ENCODE results near the gene OPHN1.

OPHN1 gene

DNA sequence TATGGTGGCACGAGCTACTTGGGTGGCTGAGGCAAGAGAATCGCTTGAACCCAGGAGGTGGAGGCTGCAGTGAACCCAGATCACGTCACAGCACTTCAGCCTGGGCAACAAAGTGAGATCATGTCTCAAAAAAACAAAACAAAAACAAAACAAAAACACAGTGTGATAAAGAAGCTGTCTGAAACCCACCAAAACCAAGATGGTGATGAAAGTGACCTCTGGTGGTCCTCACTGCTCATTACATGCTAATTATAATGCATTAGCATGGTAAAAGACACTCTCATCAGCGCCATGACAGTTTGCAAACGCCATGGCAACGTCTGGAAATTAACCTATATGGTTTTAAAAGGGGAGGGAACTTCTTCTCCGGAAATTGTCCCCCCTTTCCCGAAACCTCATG, 29.4 kb upstream of the OPHN1 start:
- H2BK12ac ChIP-seq (ENCODE audit: low read length), result peak overlapping the region; percentile 58
- no peak overlapping the region for H4K91ac ChIP-seq (ENCODE audit: low read depth, low read length)
- peak; percentile 38 to 60 for DNase-seq
- H3K4me1 ChIP-seq (ENCODE audit: control insufficient read depth in 1 of 2, insufficient read depth in 2 of 2, low read length in 2 of 2), result peaks cover 0 to 2% of the 10 kb centered on the region in 2 experiments
- no peaks in the 10 kb centered on the region for H3K36me3 ChIP-seq (ENCODE audit: control insufficient read depth in 1 of 2, insufficient read depth in 2 of 2, low read length in 2 of 2)
- H3K4me2 ChIP-seq (ENCODE audit: low read length), result no peak overlapping the region
- peak overlapping the region; percentile 43 for H4K12ac ChIP-seq (ENCODE audit: low read depth, low read length)
- H2AFZ ChIP-seq (ENCODE audit: insufficient read depth, low read length, poor library complexity), result no peak overlapping the region
- H3K79me1 ChIP-seq (ENCODE audit: low read length), result no peaks in the 10 kb centered on the region
- H2BK120ac ChIP-seq (ENCODE audit: insufficient read depth, low read length, poor library complexity), result peak overlapping the region; percentile 72
- no peak overlapping the region for H3K4me3 ChIP-seq (ENCODE audit: low read depth, low read length)
- no peak overlapping the region for H3K18ac ChIP-seq (ENCODE audit: low read length)
- H3K9me3 ChIP-seq (ENCODE audit: insufficient read depth, low read depth, low read length), result no peaks in the 10 kb centered on the region
- no peak overlapping the region for H2BK5ac ChIP-seq (ENCODE audit: low read depth, low read length, poor library complexity)
- H3K4ac ChIP-seq (ENCODE audit: low read depth, low read length), result no peak overlapping the region
- H3K14ac ChIP-seq (ENCODE audit: low read length), result peak overlapping the region; percentile 66
- no CpG with 5 or more reads among the region's 8 CpGs for WGBS (ENCODE audit: extremely low coverage, insufficient coverage, insufficient read length)
- H3K27ac ChIP-seq (ENCODE audit: low read depth, low read length), result no peak overlapping the region
- H2AK5ac ChIP-seq (ENCODE audit: low read length), result no peak overlapping the region
- no peak overlapping the region for H3K9ac ChIP-seq (ENCODE audit: low read length)
- no peak overlapping the region for H4K8ac ChIP-seq (ENCODE audit: low read depth, low read length)
- H3K23ac ChIP-seq (ENCODE audit: low read length), result no peak overlapping the region
- no peaks in the 10 kb centered on the region for H3K27me3 ChIP-seq (ENCODE audit: insufficient read depth, low read length)
- H3K79me2 ChIP-seq (ENCODE audit: control insufficient read depth, insufficient read depth, low read length, poor library complexity), result no peaks in the 10 kb centered on the region

DNA sequence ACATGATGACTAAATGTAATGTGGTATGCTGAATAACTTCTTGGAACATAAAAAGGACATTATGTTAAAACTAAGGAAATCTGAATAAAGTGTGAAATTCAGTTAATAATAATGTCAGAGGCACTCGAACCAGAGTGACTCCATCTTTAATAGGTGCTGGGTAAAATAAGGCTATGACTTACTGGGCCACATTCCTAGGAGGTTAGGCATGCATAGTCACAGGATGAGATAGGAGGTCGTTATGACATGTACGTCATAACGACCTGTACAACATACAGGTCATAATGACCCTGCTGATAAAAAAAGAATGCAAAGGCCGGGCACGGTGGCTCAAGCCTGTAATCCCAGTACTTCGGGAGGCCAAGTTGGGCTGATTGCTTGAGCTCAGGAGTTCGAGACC, 28.9 kb upstream of the OPHN1 start:
- peak; percentile 66 to 85 for DNase-seq
- no peak overlapping the region for H2BK12ac ChIP-seq (ENCODE audit: low read length)
- peaks cover 0 to 2% of the 10 kb centered on the region in 2 experiments for H3K4me1 ChIP-seq (ENCODE audit: control insufficient read depth in 1 of 2, insufficient read depth in 2 of 2, low read length in 2 of 2)

GRCh38 chrX:68461576-68461975, 28.3 kb upstream of the OPHN1 start:
- Histone ChIP-seq H3K27me3 (ENCODE audit: insufficient read depth, low read length) (no peaks in the 10 kb centered on the region), H3K4ac (ENCODE audit: low read depth, low read length) (no peak overlapping the region), H2AFZ (ENCODE audit: insufficient read depth, low read length, poor library complexity) (no peak overlapping the region), H3K9ac (ENCODE audit: low read length) (no peak overlapping the region), H2AK5ac (ENCODE audit: low read length) (no peak overlapping the region), H2BK120ac (ENCODE audit: insufficient read depth, low read length, poor library complexity) (no peak overlapping the region), H3K4me1 (ENCODE audit: control insufficient read depth in 1 of 2, insufficient read depth in 2 of 2, low read length in 2 of 2) (peaks cover 0 to 2% of the 10 kb centered on the region in 2 experiments), H3K4me2 (ENCODE audit: low read length) (no peak overlapping the region), H2BK12ac (ENCODE audit: low read length) (no peak overlapping the region), H3K9me3 (ENCODE audit: insufficient read depth, low read depth, low read length) (no peaks in the 10 kb centered on the region), H4K12ac (ENCODE audit: low read depth, low read length) (no peak overlapping the region), H2BK5ac (ENCODE audit: low read depth, low read length, poor library complexity) (no peak overlapping the region), H3K18ac (ENCODE audit: low read length) (no peak overlapping the region), H3K79me1 (ENCODE audit: low read length) (no peaks in the 10 kb centered on the region), H3K27ac (ENCODE audit: low read depth, low read length) (no peak overlapping the region), H3K23ac (ENCODE audit: low read length) (no peak overlapping the region), H3K4me3 (ENCODE audit: low read depth, low read length) (no peak overlapping the region), H3K14ac (ENCODE audit: low read length) (no peak overlapping the region), H3K36me3 (ENCODE audit: control insufficient read depth in 1 of 2, insufficient read depth in 2 of 2, low read length in 2 of 2) (no peaks in the 10 kb centered on the region), H3K79me2 (ENCODE audit: control insufficient read depth, insufficient read depth, low read length, poor library complexity) (no peaks in the 10 kb centered on the region), H4K8ac (ENCODE audit: low read depth, low read length) (no peak overlapping the region), H4K91ac (ENCODE audit: low read depth, low read length) (no peak overlapping the region)
- peak in 1 of 2 donors; percentile 43 for DNase-seq

More for the DNA sequence above, 28.9 kb upstream of the OPHN1 start:
- Histone ChIP-seq H3K23ac (ENCODE audit: low read length) (no peak overlapping the region), H3K27me3 (ENCODE audit: insufficient read depth, low read length) (no peaks in the 10 kb centered on the region), H4K8ac (ENCODE audit: low read depth, low read length) (no peak overlapping the region), H2AK5ac (ENCODE audit: low read length) (no peak overlapping the region), H3K9ac (ENCODE audit: low read length) (no peak overlapping the region), H4K12ac (ENCODE audit: low read depth, low read length) (peak overlapping the region; percentile 43), H3K4me2 (ENCODE audit: low read length) (no peak overlapping the region), H3K79me2 (ENCODE audit: control insufficient read depth, insufficient read depth, low read length, poor library complexity) (no peaks in the 10 kb centered on the region), H3K79me1 (ENCODE audit: low read length) (no peaks in the 10 kb centered on the region), H2BK5ac (ENCODE audit: low read depth, low read length, poor library complexity) (no peak overlapping the region), H2BK120ac (ENCODE audit: insufficient read depth, low read length, poor library complexity) (no peak overlapping the region), H2AFZ (ENCODE audit: insufficient read depth, low read length, poor library complexity) (no peak overlapping the region), H3K36me3 (ENCODE audit: control insufficient read depth in 1 of 2, insufficient read depth in 2 of 2, low read length in 2 of 2) (no peaks in the 10 kb centered on the region), H3K18ac (ENCODE audit: low read length) (no peak overlapping the region), H3K4ac (ENCODE audit: low read depth, low read length) (no peak overlapping the region), H3K4me3 (ENCODE audit: low read depth, low read length) (no peak overlapping the region), H3K14ac (ENCODE audit: low read length) (no peak overlapping the region), H3K27ac (ENCODE audit: low read depth, low read length) (no peak overlapping the region), H3K9me3 (ENCODE audit: insufficient read depth, low read depth, low read length) (no peaks in the 10 kb centered on the region), H4K91ac (ENCODE audit: low read depth, low read length) (no peak overlapping the region)
- WGBS (ENCODE audit: extremely low coverage, insufficient coverage, insufficient read length), result no CpG with 5 or more reads among the region's 8 CpGs

DNA sequence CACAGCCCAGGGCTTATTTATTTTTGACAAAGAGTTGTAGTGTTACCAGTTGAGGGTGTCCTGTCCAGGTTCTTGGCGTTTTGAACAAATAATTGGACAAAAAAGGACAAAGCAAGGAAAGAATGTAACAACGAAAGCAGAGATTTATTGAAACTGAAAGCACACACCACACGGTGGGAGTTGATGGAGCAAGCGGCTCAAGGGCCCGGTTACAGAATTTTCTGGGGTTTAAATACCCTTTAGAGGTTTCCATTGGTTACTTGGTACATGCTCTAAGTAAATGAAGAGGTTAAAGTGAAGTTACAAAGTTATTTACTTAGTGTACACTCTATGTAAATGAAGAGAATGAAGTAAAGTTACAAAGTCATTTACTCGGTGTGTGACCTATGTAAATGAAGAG, 27.8 kb upstream of the OPHN1 start:
- Histone ChIP-seq H3K4me2 (ENCODE audit: low read length) (no peak overlapping the region), H3K27ac (ENCODE audit: low read depth, low read length) (no peak overlapping the region), H3K23ac (ENCODE audit: low read length) (no peak overlapping the region), H3K4me3 (ENCODE audit: low read depth, low read length) (no peak overlapping the region), H2BK5ac (ENCODE audit: low read depth, low read length, poor library complexity) (no peak overlapping the region), H3K9me3 (ENCODE audit: insufficient read depth, low read depth, low read length) (no peaks in the 10 kb centered on the region), H3K79me1 (ENCODE audit: low read length) (no peaks in the 10 kb centered on the region), H4K91ac (ENCODE audit: low read depth, low read length) (no peak overlapping the region), H2AFZ (ENCODE audit: insufficient read depth, low read length, poor library complexity) (no peak overlapping the region), H3K4ac (ENCODE audit: low read depth, low read length) (no peak overlapping the region), H3K36me3 (ENCODE audit: control insufficient read depth in 1 of 2, insufficient read depth in 2 of 2, low read length in 2 of 2) (no peaks in the 10 kb centered on the region), H4K8ac (ENCODE audit: low read depth, low read length) (no peak overlapping the region), H4K12ac (ENCODE audit: low read depth, low read length) (no peak overlapping the region), H3K4me1 (ENCODE audit: control insufficient read depth in 1 of 2, insufficient read depth in 2 of 2, low read length in 2 of 2) (peaks cover 0 to 2% of the 10 kb centered on the region in 2 experiments), H2BK12ac (ENCODE audit: low read length) (no peak overlapping the region), H2AK5ac (ENCODE audit: low read length) (no peak overlapping the region), H3K27me3 (ENCODE audit: insufficient read depth, low read length) (no peaks in the 10 kb centered on the region), H2BK120ac (ENCODE audit: insufficient read depth, low read length, poor library complexity) (no peak overlapping the region), H3K14ac (ENCODE audit: low read length) (no peak overlapping the region), H3K18ac (ENCODE audit: low read length) (no peak overlapping the region), H3K9ac (ENCODE audit: low read length) (no peak overlapping the region), H3K79me2 (ENCODE audit: control insufficient read depth, insufficient read depth, low read length, poor library complexity) (no peaks in the 10 kb centered on the region)
- no CpG with 5 or more reads among the region's 6 CpGs for WGBS (ENCODE audit: extremely low coverage, insufficient coverage, insufficient read length)
- DNase-seq, result no peak

All from trophoblast cell (in vitro differentiated cells and primary cell).